Measurements from ENCODE around the gene UFSP1.

UFSP1 gene

GRCh38 chr7:100880645-100881044 is 8.9 kb downstream of the UFSP1 start:
- Histone ChIP-seq H3K27ac (ENCODE audit: insufficient read depth, low read depth, low read length, poor library complexity, severe bottlenecking) (no peak overlapping the region), H3K9me3 (ENCODE audit: control insufficient read depth, low read length) (no peaks in the 10 kb centered on the region), H3K4me3 (ENCODE audit: insufficient read depth, low read depth, low read length) (no peak overlapping the region), H3K27me3 (ENCODE audit: control insufficient read depth, insufficient read depth, low read length, poor library complexity, severe bottlenecking) (no peaks in the 10 kb centered on the region), H3K4me1 (ENCODE audit: control insufficient read depth, insufficient read depth, low read length) (peaks cover 10% of the 10 kb centered on the region), H3K36me3 (ENCODE audit: control insufficient read depth, insufficient read depth, low read length) (peaks cover 52% of the 10 kb centered on the region)
- WGBS, 2 experiments: 96% methylated on average over 7 of the region's 7 CpGs

GRCh38 chr7:100879685-100880261 is 9.7 kb downstream of the UFSP1 start:
- no peaks in the 10 kb centered on the region for H3K27me3 ChIP-seq (ENCODE audit: control insufficient read depth, insufficient read depth, low read length, poor library complexity, severe bottlenecking)
- no peak overlapping the region for H3K27ac ChIP-seq (ENCODE audit: insufficient read depth, low read depth, low read length, poor library complexity, severe bottlenecking)
- peaks cover 44% of the 10 kb centered on the region for H3K36me3 ChIP-seq (ENCODE audit: control insufficient read depth, insufficient read depth, low read length)
- WGBS, 2 experiments: 83 to 85% methylated on average over 11 of the region's 11 CpGs
- H3K9me3 ChIP-seq (ENCODE audit: control insufficient read depth, low read length): no peaks in the 10 kb centered on the region
- H3K4me3 ChIP-seq (ENCODE audit: insufficient read depth, low read depth, low read length): no peak overlapping the region
- peaks cover 10% of the 10 kb centered on the region for H3K4me1 ChIP-seq (ENCODE audit: control insufficient read depth, insufficient read depth, low read length)

GRCh38 chr7:100878685-100879084 is 10.8 kb downstream of the UFSP1 start:
- Histone ChIP-seq H3K9me3 (ENCODE audit: control insufficient read depth, low read length) (no peaks in the 10 kb centered on the region), H3K4me3 (ENCODE audit: insufficient read depth, low read depth, low read length) (no peak overlapping the region), H3K4me1 (ENCODE audit: control insufficient read depth, insufficient read depth, low read length) (peaks cover 10% of the 10 kb centered on the region), H3K27ac (ENCODE audit: insufficient read depth, low read depth, low read length, poor library complexity, severe bottlenecking) (no peak overlapping the region), H3K27me3 (ENCODE audit: control insufficient read depth, insufficient read depth, low read length, poor library complexity, severe bottlenecking) (no peaks in the 10 kb centered on the region), H3K36me3 (ENCODE audit: control insufficient read depth, insufficient read depth, low read length) (peaks cover 34% of the 10 kb centered on the region)
- 90 to 96% methylated on average over 6 of the region's 6 CpGs for WGBS, 2 experiments

GRCh38 chr7:100878013-100878412 is 11.5 kb downstream of the UFSP1 start:
- Histone ChIP-seq H3K4me3 (ENCODE audit: insufficient read depth, low read depth, low read length) (no peak overlapping the region), H3K36me3 (ENCODE audit: control insufficient read depth, insufficient read depth, low read length) (peaks cover 29% of the 10 kb centered on the region), H3K27ac (ENCODE audit: insufficient read depth, low read depth, low read length, poor library complexity, severe bottlenecking) (no peak overlapping the region), H3K9me3 (ENCODE audit: control insufficient read depth, low read length) (no peaks in the 10 kb centered on the region), H3K4me1 (ENCODE audit: control insufficient read depth, insufficient read depth, low read length) (peaks cover 10% of the 10 kb centered on the region), H3K27me3 (ENCODE audit: control insufficient read depth, insufficient read depth, low read length, poor library complexity, severe bottlenecking) (no peaks in the 10 kb centered on the region)
- 85 to 88% methylated on average over 7 of the region's 7 CpGs for WGBS, 2 experiments

- H3K36me3 ChIP-seq (ENCODE audit: control insufficient read depth, insufficient read depth, low read length): peaks cover 18% of the 10 kb centered on the region
- H3K9me3 ChIP-seq (ENCODE audit: control insufficient read depth, low read length): no peaks in the 10 kb centered on the region
- H3K27ac ChIP-seq (ENCODE audit: insufficient read depth, low read depth, low read length, poor library complexity, severe bottlenecking): peak overlapping the region; percentile 94
- H3K4me1 ChIP-seq (ENCODE audit: control insufficient read depth, insufficient read depth, low read length): peaks cover 10% of the 10 kb centered on the region
- H3K4me3 ChIP-seq (ENCODE audit: insufficient read depth, low read depth, low read length): peak overlapping the region; percentile 97
- H3K27me3 ChIP-seq (ENCODE audit: control insufficient read depth, insufficient read depth, low read length, poor library complexity, severe bottlenecking): no peaks in the 10 kb centered on the region
- WGBS, 2 experiments: 0 to 1% methylated on average over 39 of the region's 39 CpGs
These were observed 14.2 kb downstream of the UFSP1 start for GRCh38 chr7:100875356-100875751.

GRCh38 chr7:100874577-100875355 is 14.7 kb downstream of the UFSP1 start, which contains the start of gene SRRT:
TSS of gene SRRT (plus strand) at chr7:100875103. CDS start at chr7:100875591, 488 bp downstream.
- 6% methylated on average over 79 of the region's 79 CpGs for WGBS, 2 experiments
- Histone ChIP-seq H3K36me3 (ENCODE audit: control insufficient read depth, insufficient read depth, low read length) (peaks cover 18% of the 10 kb centered on the region), H3K9me3 (ENCODE audit: control insufficient read depth, low read length) (no peaks in the 10 kb centered on the region)

GRCh38 chr7:100874300-100874576 is 15.3 kb downstream of the UFSP1 start:
- peaks cover 16% of the 10 kb centered on the region for H3K36me3 ChIP-seq (ENCODE audit: control insufficient read depth, insufficient read depth, low read length)
- H3K4me1 ChIP-seq (ENCODE audit: control insufficient read depth, insufficient read depth, low read length): peaks cover 10% of the 10 kb centered on the region
- peak overlapping the region; percentile 82 for H3K27ac ChIP-seq (ENCODE audit: insufficient read depth, low read depth, low read length, poor library complexity, severe bottlenecking)
- no peaks in the 10 kb centered on the region for H3K27me3 ChIP-seq (ENCODE audit: control insufficient read depth, insufficient read depth, low read length, poor library complexity, severe bottlenecking)
- H3K9me3 ChIP-seq (ENCODE audit: control insufficient read depth, low read length): no peaks in the 10 kb centered on the region
- WGBS, 2 experiments: 87 to 88% methylated on average over 8 of the region's 8 CpGs
- peak overlapping the region; percentile 97 for H3K4me3 ChIP-seq (ENCODE audit: insufficient read depth, low read depth, low read length)

More at GRCh38 chr7:100874577-100875355, 14.7 kb downstream of the UFSP1 start, which contains the start of gene SRRT:
- Histone ChIP-seq H3K27ac (ENCODE audit: insufficient read depth, low read depth, low read length, poor library complexity, severe bottlenecking) (peak within 1 kb of the TSS; percentile 94), H3K27me3 (ENCODE audit: control insufficient read depth, insufficient read depth, low read length, poor library complexity, severe bottlenecking) (no peaks in the 10 kb centered on the region), H3K4me1 (ENCODE audit: control insufficient read depth, insufficient read depth, low read length) (peaks cover 10% of the 10 kb centered on the region), H3K4me3 (ENCODE audit: insufficient read depth, low read depth, low read length) (peak within 1 kb of the TSS; percentile 97)

- no peaks in the 10 kb centered on the region for H3K27me3 ChIP-seq (ENCODE audit: control insufficient read depth, insufficient read depth, low read length, poor library complexity, severe bottlenecking)
- peak overlapping the region; percentile 97 for H3K4me3 ChIP-seq (ENCODE audit: insufficient read depth, low read depth, low read length)
- 93 to 94% methylated on average over 10 of the region's 10 CpGs for WGBS, 2 experiments
- peaks cover 16% of the 10 kb centered on the region for H3K36me3 ChIP-seq (ENCODE audit: control insufficient read depth, insufficient read depth, low read length)
- H3K9me3 ChIP-seq (ENCODE audit: control insufficient read depth, low read length): no peaks in the 10 kb centered on the region
- H3K27ac ChIP-seq (ENCODE audit: insufficient read depth, low read depth, low read length, poor library complexity, severe bottlenecking): no peak overlapping the region
- peaks cover 10% of the 10 kb centered on the region for H3K4me1 ChIP-seq (ENCODE audit: control insufficient read depth, insufficient read depth, low read length)
These were observed 15.8 kb downstream of the UFSP1 start for GRCh38 chr7:100873599-100874299.

- Histone ChIP-seq H3K27ac (ENCODE audit: insufficient read depth, low read depth, low read length, poor library complexity, severe bottlenecking) (peak overlapping the region; percentile 70), H3K4me1 (ENCODE audit: control insufficient read depth, insufficient read depth, low read length) (peaks cover 6% of the 10 kb centered on the region), H3K36me3 (ENCODE audit: control insufficient read depth, insufficient read depth, low read length) (peaks cover 12% of the 10 kb centered on the region), H3K27me3 (ENCODE audit: control insufficient read depth, insufficient read depth, low read length, poor library complexity, severe bottlenecking) (no peaks in the 10 kb centered on the region), H3K9me3 (ENCODE audit: control insufficient read depth, low read length) (no peaks in the 10 kb centered on the region), H3K4me3 (ENCODE audit: insufficient read depth, low read depth, low read length) (peak overlapping the region; percentile 95)
- 10 to 12% methylated on average over 26 to 27 of the region's 27 CpGs for WGBS, 2 experiments
These were observed 21.6 kb downstream of the UFSP1 start for GRCh38 chr7:100867776-100868485.
